WTC11 (cell line): Measurements from ENCODE around the gene ILKAP. TPM values are rescaled to one million over a fixed set of nuclear protein-coding genes. Genes with fewer than 3 reads are reported as not detected.

ENCODE experiments used
- ATAC-seq: fragments of 200-7000 bp; cut with Tn5 transposase; 2 replicates; pipeline ENCODE4 v1.10.0; 2021; ENCODE audit warnings: mild to moderate bottlenecking, moderate library complexity
- CTCF ChIA-PET: fragments of 300-600 bp; sonication (Branson Sonifier 250); formaldehyde crosslinking; loops from one replicate; lab custom pipeline; 2021; ENCODE audit warnings: antibody characterized with exemption; lab: Charles Lee
- POLR2A ChIA-PET: fragments of 350-600 bp; sonication (Branson Sonifier 250); formaldehyde crosslinking; loops from one replicate; lab custom pipeline; 2021; ENCODE audit warnings: antibody characterized with exemption; lab: Charles Lee
- DNase-seq: peaks from one replicate; pipeline ENCODE4 v3.0.0; 2021; ENCODE audit warnings: low spot score
- H3K27ac Mint-ChIP-seq: 2 replicates; pipeline ENCODE4 v1.8.0; 2021; ENCODE audit warnings: mixed read lengths
- H3K27me3 Mint-ChIP-seq: 2 replicates; pipeline ENCODE4 v1.8.0; 2021; ENCODE audit warnings: low read depth, mild to moderate bottlenecking, moderate library complexity, mixed read lengths
- H3K36me3 Mint-ChIP-seq: 2 replicates; pipeline ENCODE4 v1.8.0; 2021; ENCODE audit warnings: mixed read lengths
- H3K4me1 Mint-ChIP-seq: 2 replicates; pipeline ENCODE4 v1.8.0; 2022; ENCODE audit warnings: mixed read lengths
- H3K4me3 Mint-ChIP-seq: 2 replicates; pipeline ENCODE4 v1.8.0; 2021; ENCODE audit warnings: mild to moderate bottlenecking, moderate library complexity, mixed read lengths
- H3K9me3 Mint-ChIP-seq: 2 replicates; pipeline ENCODE4 v1.8.0; 2021; ENCODE audit warnings: mixed read lengths
- ARID4B ChIP-seq: sonication (generic); formaldehyde crosslinking; IDR thresholded peaks from 2 replicates; pipeline ENCODE4 v1.8.0; 2023; ENCODE audit warnings: missing genetic modification reagents, mild to moderate bottlenecking, borderline replicate concordance
- CDX4 ChIP-seq: fragments of 250-450 bp; sonication (Bioruptor Pico); IDR thresholded peaks from 2 replicates; pipeline ENCODE4 v1.9.0; 2021; ENCODE audit warnings: moderate library complexity, mild to moderate bottlenecking, inconsistent platforms, borderline replicate concordance
- CREM ChIP-seq: sonication (generic); formaldehyde crosslinking; IDR thresholded peaks from 2 replicates; pipeline ENCODE4 v1.8.1; 2022; ENCODE audit warnings: mild to moderate bottlenecking, missing genetic modification reagents, moderate library complexity
- ESRRA ChIP-seq: sonication (generic); formaldehyde crosslinking; IDR thresholded peaks from 2 replicates; pipeline ENCODE4 v1.8.1; 2022; ENCODE audit warnings: mild to moderate bottlenecking, missing genetic modification reagents, borderline replicate concordance
- FOXJ3 ChIP-seq: sonication (generic); formaldehyde crosslinking; IDR thresholded peaks from 2 replicates; pipeline ENCODE4 v1.9.0; 2021; ENCODE audit warnings: missing genetic modification reagents, mild to moderate bottlenecking, borderline replicate concordance
- FOXK1 ChIP-seq: sonication (generic); formaldehyde crosslinking; IDR thresholded peaks from 2 replicates; pipeline ENCODE4 v1.8.0; 2022; ENCODE audit warnings: mild to moderate bottlenecking, moderate library complexity, missing genetic modification reagents
- FOXP4 ChIP-seq: sonication (generic); formaldehyde crosslinking; IDR thresholded peaks from 2 replicates; pipeline ENCODE4 v1.8.0; 2022; ENCODE audit warnings: mild to moderate bottlenecking, missing genetic modification reagents
- HMGXB4 ChIP-seq: sonication (generic); formaldehyde crosslinking; IDR thresholded peaks from 2 replicates; pipeline ENCODE4 v1.8.1; 2023; ENCODE audit warnings: mild to moderate bottlenecking, moderate library complexity, missing genetic modification reagents
- IRF2 ChIP-seq: sonication (generic); formaldehyde crosslinking; IDR thresholded peaks from 2 replicates; pipeline ENCODE4 v1.8.0; 2022; ENCODE audit warnings: low read depth, missing genetic modification reagents, borderline replicate concordance
- JUN ChIP-seq: sonication (generic); formaldehyde crosslinking; IDR thresholded peaks from 2 replicates; pipeline ENCODE4 v1.8.0; 2023; ENCODE audit warnings: mild to moderate bottlenecking, missing genetic modification reagents
- PREB ChIP-seq: sonication (generic); formaldehyde crosslinking; IDR thresholded peaks from 2 replicates; pipeline ENCODE4 v1.8.1; 2022; ENCODE audit warnings: mild to moderate bottlenecking, missing genetic modification reagents, moderate library complexity, borderline replicate concordance
- SMAD3 ChIP-seq: sonication (generic); formaldehyde crosslinking; IDR thresholded peaks from 2 replicates; pipeline ENCODE4 v1.8.0; 2022; ENCODE audit warnings: missing genetic modification reagents, mild to moderate bottlenecking, borderline replicate concordance
- TCF7 ChIP-seq: sonication (generic); formaldehyde crosslinking; IDR thresholded peaks from 2 replicates; pipeline ENCODE4 v1.8.0; 2022; ENCODE audit warnings: mild to moderate bottlenecking, low read depth, missing genetic modification reagents, moderate library complexity
- TP53 ChIP-seq: sonication (generic); formaldehyde crosslinking; IDR thresholded peaks from 2 replicates; pipeline ENCODE4 v1.8.1; 2023; ENCODE audit warnings: mild to moderate bottlenecking, missing genetic modification reagents
- ZNF138 ChIP-seq: sonication (generic); formaldehyde crosslinking; conservative IDR thresholded peaks from 2 replicates; pipeline ENCODE4 v1.8.1; 2022; ENCODE audit warnings: mild to moderate bottlenecking, moderate library complexity, missing genetic modification reagents
- ZNF219 ChIP-seq: sonication (generic); formaldehyde crosslinking; IDR thresholded peaks from 2 replicates; pipeline ENCODE4 v1.8.0; 2023; ENCODE audit warnings: missing genetic modification reagents, mild to moderate bottlenecking, borderline replicate concordance
- ZNF317 ChIP-seq: sonication (generic); formaldehyde crosslinking; IDR thresholded peaks from 2 replicates; pipeline ENCODE4 v1.8.1; 2023; ENCODE audit warnings: low read depth, mild to moderate bottlenecking, moderate library complexity, missing genetic modification reagents, borderline replicate concordance
- ZNF425 ChIP-seq: fragments of 250-450 bp; sonication (Bioruptor Pico); conservative IDR thresholded peaks from 2 replicates; pipeline ENCODE4 v1.9.0; 2021; ENCODE audit warnings: mild to moderate bottlenecking
- ZNF671 ChIP-seq: fragments of 250-450 bp; sonication (Bioruptor Pico); IDR thresholded peaks from 2 replicates; pipeline ENCODE4 v1.8.0; 2021; ENCODE audit warnings: mild to moderate bottlenecking
- ZSCAN18 ChIP-seq: fragments of 250-450 bp; sonication (Bioruptor Pico); IDR thresholded peaks from 2 replicates; pipeline ENCODE4 v2.1.2; 2022; ENCODE audit warnings: mild to moderate bottlenecking, moderate library complexity
- total RNA-seq: library from RNA; stranded (reverse); gene quantifications from 3 replicates; pipeline ENCODE4 v1.2.3, GENCODE V29; 2021

ILKAP gene
- total RNA-seq, 1 experiment from 2014 or later: 32.7 TPM

GRCh38 chr2:238202326-238203093 lies 985 bp downstream of the ILKAP start:
- Mint-ChIP-seq H3K27ac (peak overlapping the region; percentile 20; the same call in 1 of the 2 replicates), H3K36me3 (peaks cover 9% of the 10 kb centered on the region), H3K27me3 (peaks cover 15% of the 10 kb centered on the region), H3K4me3 (peak overlapping the region; percentile 82), H3K9me3 (peaks cover 10% of the 10 kb centered on the region), H3K4me1 (peaks cover 16% of the 10 kb centered on the region)
- TF ChIP-seq JUN (CRISPR knock-in tag) (0 out of 2 replicates have a peak, but pooled peaks have one; percentile 7), TCF7 (CRISPR knock-in tag) (no peak), ESRRA (CRISPR knock-in tag) (no peak), FOXK1 (no peak), ZNF138 (CRISPR knock-in tag) (no peak), FOXP4 (no peak), PREB (no peak), FOXJ3 (CRISPR knock-in tag) (no peak), ZSCAN18 (no peak)
- ChIA-PET CTCF (interaction anchor here (1.2 to 1.5 kb wide), 2 partner anchors 41 to 61 kb away, joined by 3 to 6 read pairs; no protein-coding TSS in a partner anchor), POLR2A (interaction anchor here (0.7 kb wide), 1 partner anchor 68 kb away, joined by 3 read pairs; no protein-coding TSS in a partner anchor)
- no peak for DNase-seq
- ATAC-seq: no peak

- H3K9me3 Mint-ChIP-seq: no peaks in the 10 kb centered on the region
- H3K27ac Mint-ChIP-seq: no peak overlapping the region
- no peak for DNase-seq
- peaks cover 71% of the 10 kb centered on the region for H3K36me3 Mint-ChIP-seq
- no peak overlapping the region for H3K4me3 Mint-ChIP-seq
- no peaks in the 10 kb centered on the region for H3K27me3 Mint-ChIP-seq
- ATAC-seq: no peak
- no peaks in the 10 kb centered on the region for H3K4me1 Mint-ChIP-seq
- CTCF ChIA-PET: interaction anchor here (0.6 to 0.7 kb wide), 4 partner anchors 39 to 435 kb away, joined by 3 to 6 read pairs (median 4); no protein-coding TSS in a partner anchor
- POLR2A ChIA-PET: no interaction called here
- TF ChIP-seq HMGXB4 (CRISPR knock-in tag): no peak
- TF ChIP-seq ZNF219 (CRISPR knock-in tag): no peak
- no peak for TF ChIP-seq ZNF671
- no peak for TF ChIP-seq SMAD3 (CRISPR knock-in tag)
- no peak for TF ChIP-seq CDX4 (CRISPR knock-in tag)
- no peak for TF ChIP-seq ZNF425 (CRISPR knock-in tag)
- no peak for TF ChIP-seq CREM (CRISPR knock-in tag)
- no peak for TF ChIP-seq ZNF317 (CRISPR knock-in tag)
- no peak for TF ChIP-seq ARID4B (CRISPR knock-in tag)
- no peak for TF ChIP-seq TP53
- TF ChIP-seq IRF2: no peak
Measured at GRCh38 chr2:238190445-238190844, 13.1 kb downstream of the ILKAP start.
